ENCODE measurements around the gene WDR64. TPM values are rescaled to one million over a fixed set of nuclear protein-coding genes. Genes with fewer than 3 reads are reported as not detected.
A peak's percentile ranks its signal among the peaks of the same experiment; 100 is the strongest.
"Not testable (repeated sequence)": the region's sequence is repeated elsewhere in the genome, so short reads cannot be mapped to it uniquely, and the experiment has no call there.

The WDR64 gene
- polyA plus RNA-seq, 1 donor (not counting 4 experiments of a cell fraction or from before 2014, with no cell fraction given): not detected

GRCh38 chr1:241679404-241679803 lies 27.3 kb downstream of the WDR64 start:
- Histone ChIP-seq H3K9ac (ENCODE audit: control insufficient read depth, extremely low read depth, insufficient read depth, low read length) (no peak overlapping the region), H3K27ac (ENCODE audit: control insufficient read depth, insufficient read depth, low read length) (no peak overlapping the region), H3K4me1 (ENCODE audit: control insufficient read depth, extremely low read depth, insufficient read depth, low read length) (no peaks in the 10 kb centered on the region), H3K79me2 (ENCODE audit: control insufficient read depth, insufficient read depth, low read length) (no peaks in the 10 kb centered on the region), H3K4me2 (ENCODE audit: control insufficient read depth, extremely low read depth, insufficient read depth, low read depth, low read length) (no peak overlapping the region), H3K4me3 (ENCODE audit: control insufficient read depth in 2 of 3, extremely low read depth in 1 of 3, insufficient read depth in 2 of 3, low read depth in 1 of 3, low read length in 3 of 3) (no peak overlapping the region), H4K20me1 (ENCODE audit: control insufficient read depth, extremely low read depth, insufficient read depth, low read length) (no peaks in the 10 kb centered on the region), H3K9me3 (ENCODE audit: control insufficient read depth, low read depth, low read length) (no peaks in the 10 kb centered on the region), H2AFZ (ENCODE audit: control insufficient read depth, low read length) (no peak overlapping the region), H3K9me1 (ENCODE audit: control insufficient read depth, extremely low read depth, insufficient read depth, low read length) (no peaks in the 10 kb centered on the region), H3K27me3 (ENCODE audit: control insufficient read depth, extremely low read depth, insufficient read depth, low read length) (no peaks in the 10 kb centered on the region), H3K36me3 (ENCODE audit: control insufficient read depth in 2 of 2, extremely low read depth in 1 of 2, insufficient read depth in 2 of 2, low read length in 2 of 2) (no peaks in the 10 kb centered on the region)
- no peak for TF ChIP-seq EZH2 (IDR thresholded peaks at IDR 0.05; ENCODE audit: low read length)
- no peak for TF ChIP-seq CTCF (optimal IDR thresholded peaks at IDR 0.05 in 1 of 3, IDR thresholded peaks at IDR 0.05 in 1 of 3, conservative IDR thresholded peaks at IDR 0.05 in 1 of 3; ENCODE audit: extremely low read depth in 1 of 3, insufficient read depth in 2 of 3, low read length in 3 of 3)
- dilution Hi-C loops (cut with MboI; ENCODE audit: extremely low pct_ligation_motif_present, low sequenced_read_pairs): no loop called here
- DNase-seq (ENCODE audit: low read depth, low spot score) (no peak), FAIRE-seq (peak; percentile 41)

- no peaks in the 10 kb centered on the region for H3K27me3 ChIP-seq (ENCODE audit: control insufficient read depth, extremely low read depth, insufficient read depth, low read length)
- H3K27ac ChIP-seq (ENCODE audit: control insufficient read depth, insufficient read depth, low read length): no peak overlapping the region
- no peaks in the 10 kb centered on the region for H3K4me1 ChIP-seq (ENCODE audit: control insufficient read depth, extremely low read depth, insufficient read depth, low read length)
- FAIRE-seq (no peak), DNase-seq (ENCODE audit: low read depth, low spot score) (no peak)
- no peak overlapping the region for H3K4me3 ChIP-seq (ENCODE audit: control insufficient read depth in 2 of 3, extremely low read depth in 1 of 3, insufficient read depth in 2 of 3, low read depth in 1 of 3, low read length in 3 of 3)
- H3K36me3 ChIP-seq (ENCODE audit: control insufficient read depth in 2 of 2, extremely low read depth in 1 of 2, insufficient read depth in 2 of 2, low read length in 2 of 2): no peaks in the 10 kb centered on the region
- no peak overlapping the region for H3K4me2 ChIP-seq (ENCODE audit: control insufficient read depth, extremely low read depth, insufficient read depth, low read depth, low read length)
- H4K20me1 ChIP-seq (ENCODE audit: control insufficient read depth, extremely low read depth, insufficient read depth, low read length): no peaks in the 10 kb centered on the region
- dilution Hi-C loops (cut with MboI; ENCODE audit: extremely low pct_ligation_motif_present, low sequenced_read_pairs): no loop called here
- H2AFZ ChIP-seq (ENCODE audit: control insufficient read depth, low read length): no peak overlapping the region
- TF ChIP-seq CTCF (optimal IDR thresholded peaks at IDR 0.05 in 1 of 3, IDR thresholded peaks at IDR 0.05 in 1 of 3, conservative IDR thresholded peaks at IDR 0.05 in 1 of 3; ENCODE audit: extremely low read depth in 1 of 3, insufficient read depth in 2 of 3, low read length in 3 of 3): no peak
- no peak for TF ChIP-seq EZH2 (IDR thresholded peaks at IDR 0.05; ENCODE audit: low read length)
- H3K9me1 ChIP-seq (ENCODE audit: control insufficient read depth, extremely low read depth, insufficient read depth, low read length): no peaks in the 10 kb centered on the region
- H3K9me3 ChIP-seq (ENCODE audit: control insufficient read depth, low read depth, low read length): no peaks in the 10 kb centered on the region
- H3K79me2 ChIP-seq (ENCODE audit: control insufficient read depth, insufficient read depth, low read length): no peaks in the 10 kb centered on the region
- H3K9ac ChIP-seq (ENCODE audit: control insufficient read depth, extremely low read depth, insufficient read depth, low read length): no peak overlapping the region
Measured at GRCh38 chr1:241679961-241680360, 27.9 kb downstream of the WDR64 start.

- H3K27me3 ChIP-seq (ENCODE audit: control insufficient read depth, extremely low read depth, insufficient read depth, low read length); H3K27ac ChIP-seq (ENCODE audit: control insufficient read depth, insufficient read depth, low read length); H3K4me1 ChIP-seq (ENCODE audit: control insufficient read depth, extremely low read depth, insufficient read depth, low read length); H3K4me2 ChIP-seq (ENCODE audit: control insufficient read depth, extremely low read depth, insufficient read depth, low read depth, low read length); H3K9ac ChIP-seq (ENCODE audit: control insufficient read depth, extremely low read depth, insufficient read depth, low read length); H3K36me3 ChIP-seq (ENCODE audit: control insufficient read depth in 2 of 2, extremely low read depth in 1 of 2, insufficient read depth in 2 of 2, low read length in 2 of 2); H3K4me3 ChIP-seq (ENCODE audit: control insufficient read depth in 2 of 3, extremely low read depth in 1 of 3, insufficient read depth in 2 of 3, low read depth in 1 of 3, low read length in 3 of 3); H3K9me1 ChIP-seq (ENCODE audit: control insufficient read depth, extremely low read depth, insufficient read depth, low read length); H4K20me1 ChIP-seq (ENCODE audit: control insufficient read depth, extremely low read depth, insufficient read depth, low read length); FAIRE-seq; DNase-seq (ENCODE audit: low read depth, low spot score); H3K9me3 ChIP-seq (ENCODE audit: control insufficient read depth, low read depth, low read length); dilution Hi-C loops (cut with MboI; ENCODE audit: extremely low pct_ligation_motif_present, low sequenced_read_pairs); H3K79me2 ChIP-seq (ENCODE audit: control insufficient read depth, insufficient read depth, low read length); H2AFZ ChIP-seq (ENCODE audit: control insufficient read depth, low read length): not testable (repeated sequence)
Measured at GRCh38 chr1:241681861-241682448, 29.9 kb downstream of the WDR64 start.
